M059J (cell line): ENCODE measurements around the gene CTAGE9. TPM values are rescaled to one million over a fixed set of nuclear protein-coding genes. Genes with fewer than 3 reads are reported as not detected.
"Not testable (repeated sequence)": the region's sequence is repeated elsewhere in the genome, so short reads cannot be mapped to it uniquely, and the experiment has no call there.

ENCODE experiments used
- DNase-seq: peaks from one replicate; pipeline ENCODE4 v3.0.0-alpha.2; 2012; ENCODE audit warnings: low read depth
- total RNA-seq: library from RNA; depleted of rRNA; stranded (reverse); fragments of >200 nt; shearing (Covaris generic); gene quantifications from 2 replicates; pipeline ENCODE4 v1.2.3, GENCODE V29; 2014; rRNA removed

CTAGE9 gene, protein sequence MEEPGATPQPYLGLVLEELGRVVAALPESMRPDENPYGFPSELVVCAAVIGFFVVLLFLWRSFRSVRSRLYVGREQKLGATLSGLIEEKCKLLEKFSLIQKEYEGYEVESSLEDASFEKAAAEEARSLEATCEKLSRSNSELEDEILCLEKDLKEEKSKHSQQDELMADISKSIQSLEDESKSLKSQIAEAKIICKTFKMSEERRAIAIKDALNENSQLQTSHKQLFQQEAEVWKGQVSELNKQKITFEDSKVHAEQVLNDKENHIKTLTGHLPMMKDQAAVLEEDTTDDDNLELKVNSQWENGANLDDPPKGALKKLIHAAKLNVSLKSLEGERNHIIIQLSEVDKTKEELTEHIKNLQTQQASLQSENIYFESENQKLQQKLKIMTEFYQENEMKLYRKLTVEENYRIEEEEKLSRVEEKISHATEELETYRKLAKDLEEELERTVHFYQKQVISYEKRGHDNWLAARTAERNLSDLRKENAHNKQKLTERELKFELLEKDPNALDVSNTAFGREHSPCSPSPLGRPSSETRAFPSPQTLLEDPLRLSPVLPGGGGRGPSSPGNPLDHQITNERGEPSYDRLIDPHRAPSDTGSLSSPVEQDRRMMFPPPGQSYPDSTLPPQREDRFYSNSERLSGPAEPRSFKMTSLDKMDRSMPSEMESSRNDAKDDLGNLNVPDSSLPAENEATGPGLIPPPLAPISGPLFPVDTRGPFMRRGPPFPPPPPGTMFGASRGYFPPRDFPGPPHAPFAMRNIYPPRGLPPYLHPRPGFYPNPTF
- total RNA-seq, result 0.27 TPM in 1 of 2 replicates, not detected in the other

DNA sequence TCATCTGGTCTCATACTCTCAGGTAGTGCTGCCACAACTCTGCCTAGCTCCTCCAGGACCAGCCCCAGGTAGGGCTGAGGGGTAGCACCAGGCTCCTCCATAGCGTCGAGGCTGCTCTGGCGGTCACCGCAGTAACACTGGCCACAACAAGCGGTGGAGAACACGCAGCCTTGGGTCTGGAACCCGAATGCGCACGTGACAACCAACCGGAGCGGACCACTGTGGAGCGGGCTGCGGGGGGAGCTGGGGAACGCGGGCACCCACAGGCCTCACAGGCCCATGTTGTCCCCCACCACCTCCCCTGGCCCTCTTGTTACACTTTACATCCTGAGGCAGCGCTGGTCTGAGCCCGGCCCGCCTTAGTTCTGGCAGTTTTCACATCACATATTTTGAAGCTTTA lies at the start of gene CTAGE9:
Gene CTAGE9, minus strand, starts transcription at position 101 of the 400 bp plus-strand sequence. Its CDS starts 0 bp downstream, at position 101.
- DNase-seq, result not testable (repeated sequence)

DNA sequence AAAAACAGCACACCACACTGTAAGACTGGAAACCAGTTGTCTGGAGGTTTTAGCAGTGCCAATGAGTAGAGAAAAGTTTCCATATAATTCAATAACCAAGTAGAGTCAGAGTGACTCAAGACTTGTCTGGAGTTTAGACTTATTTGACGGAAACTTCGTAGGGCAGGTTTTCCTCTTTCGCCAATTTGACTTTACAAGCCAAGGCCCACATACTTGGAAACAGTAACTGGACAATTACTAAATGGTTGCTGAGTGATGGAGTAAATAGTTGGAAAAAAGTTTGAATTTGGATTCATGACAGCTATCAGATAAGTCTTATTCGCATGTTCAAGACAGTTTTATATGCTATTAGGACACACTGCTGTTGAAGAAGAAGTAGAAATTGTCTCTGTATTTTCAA lies 48.1 kb upstream of the CTAGE9 start:
- DNase-seq, result peak; percentile 68

DNA sequence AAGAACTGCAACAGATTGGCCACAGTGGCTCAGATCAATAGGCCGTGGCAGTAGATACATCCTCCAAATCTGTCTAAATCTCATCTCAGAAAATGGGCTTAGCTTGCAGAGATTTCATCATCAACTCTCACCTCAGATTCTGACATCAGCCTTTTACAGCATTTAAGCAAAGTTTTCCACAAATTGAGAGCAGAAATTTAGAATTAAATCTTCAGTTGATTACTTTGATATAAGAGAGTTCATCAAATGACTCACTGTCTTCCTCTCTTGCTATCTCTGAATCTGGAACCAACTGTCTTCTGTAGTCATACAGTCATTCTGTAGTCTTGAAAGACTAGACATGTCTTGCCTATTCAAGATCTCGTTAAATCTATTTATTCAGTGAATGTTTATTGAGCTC lies 45.2 kb upstream of the CTAGE9 start:
- peak; percentile 80 for DNase-seq

DNA sequence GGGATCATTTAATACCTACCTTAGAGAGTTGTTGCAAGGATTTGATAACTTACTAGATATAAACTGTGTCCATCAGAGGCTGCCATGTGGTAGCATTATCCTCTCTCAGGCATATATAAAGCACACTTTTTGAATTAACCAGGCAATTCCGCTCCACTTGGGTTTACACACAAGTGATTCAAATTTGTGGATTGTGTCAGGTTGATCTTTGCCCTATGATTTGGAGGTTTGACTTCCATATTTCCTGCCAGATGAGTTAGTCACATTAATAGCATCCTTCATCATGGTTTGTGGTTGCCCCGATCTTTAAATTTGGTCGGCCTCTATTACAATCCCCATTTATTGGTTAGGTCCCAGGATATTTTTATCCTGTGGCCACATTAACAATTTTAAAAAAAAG lies 44.8 kb upstream of the CTAGE9 start:
- peak; percentile 98 for DNase-seq

DNA sequence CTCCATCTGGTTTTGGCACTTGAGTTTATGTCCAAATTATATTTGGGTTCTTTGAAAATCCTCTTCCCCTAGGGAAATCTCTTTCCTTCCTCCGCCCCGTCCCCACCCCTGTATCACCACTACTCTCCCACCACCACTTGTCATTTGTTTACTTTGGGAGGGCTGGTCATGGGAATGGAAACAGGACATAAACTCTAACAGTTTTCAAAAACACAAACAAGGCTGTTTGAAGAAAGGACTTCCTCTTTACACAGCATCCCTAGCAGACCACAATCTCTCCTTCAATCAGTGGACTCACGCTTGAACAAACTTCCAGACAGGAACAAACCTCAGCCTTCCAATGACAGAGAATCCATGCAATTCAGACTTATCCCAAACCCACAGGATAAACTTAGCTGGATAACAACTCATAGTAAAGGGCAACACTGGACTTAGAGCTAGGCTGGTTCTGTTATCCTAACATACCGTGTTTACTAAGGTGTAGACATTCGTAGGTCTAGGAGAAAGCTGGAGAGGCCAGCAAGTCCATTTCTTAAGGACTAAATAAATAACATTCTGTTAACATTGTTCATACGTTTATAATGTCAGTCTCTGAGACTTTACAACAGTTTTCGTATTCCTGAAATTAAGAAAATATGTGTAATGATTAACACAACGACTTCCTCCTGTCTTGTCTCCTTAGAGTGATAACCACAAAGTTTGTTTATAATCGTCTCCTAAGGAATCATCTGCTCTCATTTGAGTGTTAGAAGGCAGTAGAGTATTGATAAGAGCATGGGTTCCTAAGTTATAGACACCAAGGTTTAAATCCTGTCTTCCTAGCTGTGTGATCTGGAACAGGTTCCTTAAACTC lies 44.1 kb upstream of the CTAGE9 start:
- DNase-seq, result peak; percentile 96

DNA sequence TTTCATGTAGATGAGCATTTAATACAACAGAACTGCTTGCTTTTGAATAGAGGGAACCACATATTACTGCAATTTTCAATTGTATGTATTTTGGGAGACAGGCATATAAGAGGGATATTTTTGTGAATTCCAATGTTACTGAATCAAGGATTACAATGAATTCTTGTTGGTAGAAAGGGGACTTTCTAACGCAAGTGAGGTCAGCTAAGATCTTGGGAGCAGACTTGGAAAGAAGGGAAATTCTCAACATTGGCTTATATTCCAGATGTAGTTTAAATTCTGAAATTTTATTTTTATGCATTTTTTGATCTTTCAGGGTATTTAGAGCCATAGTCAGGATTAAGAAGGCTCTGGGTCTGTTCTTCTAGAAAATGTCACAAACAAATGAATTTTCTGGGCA lies 43.3 kb upstream of the CTAGE9 start:
- peak; percentile 37 for DNase-seq

DNA sequence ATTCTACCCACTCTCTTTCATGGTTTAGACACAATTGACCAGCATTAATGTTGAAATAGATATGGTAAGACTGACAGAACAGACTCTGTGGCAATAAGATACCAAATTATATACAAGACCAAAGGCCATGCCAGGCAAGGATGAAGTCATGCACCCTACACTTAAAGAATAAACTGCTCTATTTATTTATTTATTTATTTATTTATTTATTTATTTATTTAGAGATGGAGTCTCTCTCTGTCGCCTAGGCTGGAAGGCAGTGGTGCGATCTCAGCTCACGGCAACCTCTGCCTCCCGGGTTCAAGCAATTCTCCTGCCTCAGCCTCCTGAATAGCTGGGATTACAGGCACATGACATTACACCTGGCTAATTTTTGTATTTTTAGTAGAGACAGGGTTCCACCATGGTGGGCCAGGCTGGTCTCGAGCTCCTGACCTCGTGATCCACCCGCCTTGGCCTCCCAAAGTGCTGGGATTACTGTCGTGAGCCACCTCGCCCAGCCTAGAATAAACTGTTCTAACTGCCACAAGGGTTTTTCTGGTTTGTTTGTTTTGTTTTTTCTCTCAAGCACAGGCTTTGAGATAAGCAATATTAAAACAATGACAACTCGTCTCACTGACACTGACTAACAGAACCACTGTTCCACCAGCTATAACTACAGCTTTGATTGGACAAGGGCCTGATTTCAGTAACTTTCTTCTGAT lies 40.3 kb upstream of the CTAGE9 start:
- peak; percentile 16 for DNase-seq

DNA sequence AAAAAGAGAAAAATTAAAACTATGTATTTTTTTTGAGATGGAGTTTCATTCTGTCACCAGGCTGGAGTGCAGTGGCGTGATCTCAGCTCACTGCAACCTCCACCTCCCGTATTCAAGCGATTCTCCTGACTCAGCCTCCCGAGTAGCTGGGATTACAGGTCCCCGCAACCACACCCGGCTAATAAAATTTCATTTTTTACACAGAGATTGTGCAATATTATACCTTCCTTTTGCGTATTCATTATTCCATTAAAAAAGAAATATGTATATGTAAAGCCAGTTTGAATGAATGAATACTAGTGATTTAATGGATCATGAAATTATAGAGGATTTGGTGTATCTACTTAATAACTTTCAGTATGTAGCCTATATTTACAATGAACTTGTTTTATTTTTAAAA lies 38.2 kb upstream of the CTAGE9 start:
- DNase-seq, result no peak

DNA sequence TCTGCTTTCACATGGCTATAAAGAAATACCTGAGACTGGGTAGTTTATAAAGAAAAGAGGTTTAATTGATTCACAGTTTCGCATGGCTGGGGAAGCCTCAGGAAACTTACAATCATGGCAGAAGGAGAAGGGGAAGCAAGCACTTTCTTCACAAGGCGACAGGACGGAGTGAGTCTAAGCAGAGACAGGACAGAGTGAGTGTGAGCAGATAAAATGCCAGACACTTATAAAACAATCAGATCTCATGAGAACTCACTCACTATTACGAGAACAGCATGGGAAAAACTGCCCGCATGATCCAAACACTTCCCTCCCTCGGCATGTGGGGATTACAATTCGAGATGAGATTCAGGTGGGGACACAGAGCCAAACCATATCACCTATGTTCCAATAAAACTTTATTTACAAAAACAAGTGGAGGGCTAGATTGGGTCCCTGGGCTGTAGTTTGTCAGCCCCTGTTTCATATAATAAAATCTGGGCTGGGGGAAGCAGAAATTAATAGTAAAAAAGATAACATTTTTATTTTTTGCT lies 37.1 kb upstream of the CTAGE9 start:
- no peak for DNase-seq

DNA sequence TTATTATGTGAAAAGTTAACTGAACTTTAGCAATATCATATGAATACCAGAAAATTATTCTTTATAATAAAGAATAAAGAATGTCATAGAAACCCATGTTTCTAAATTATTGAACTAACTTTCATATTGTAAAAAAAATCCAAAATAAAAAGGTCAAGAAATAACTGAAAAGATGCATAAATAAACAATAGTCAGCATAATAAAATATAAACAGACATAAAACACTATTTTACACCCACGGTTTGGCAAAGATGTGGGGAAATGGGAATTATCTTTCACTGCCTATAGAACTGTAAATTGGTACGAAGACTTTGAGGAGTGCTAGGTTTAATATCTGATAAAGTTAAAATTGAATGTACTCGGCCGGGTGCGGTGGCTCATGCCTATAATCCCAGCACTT lies 34.7 kb upstream of the CTAGE9 start:
- DNase-seq, result no peak

DNA sequence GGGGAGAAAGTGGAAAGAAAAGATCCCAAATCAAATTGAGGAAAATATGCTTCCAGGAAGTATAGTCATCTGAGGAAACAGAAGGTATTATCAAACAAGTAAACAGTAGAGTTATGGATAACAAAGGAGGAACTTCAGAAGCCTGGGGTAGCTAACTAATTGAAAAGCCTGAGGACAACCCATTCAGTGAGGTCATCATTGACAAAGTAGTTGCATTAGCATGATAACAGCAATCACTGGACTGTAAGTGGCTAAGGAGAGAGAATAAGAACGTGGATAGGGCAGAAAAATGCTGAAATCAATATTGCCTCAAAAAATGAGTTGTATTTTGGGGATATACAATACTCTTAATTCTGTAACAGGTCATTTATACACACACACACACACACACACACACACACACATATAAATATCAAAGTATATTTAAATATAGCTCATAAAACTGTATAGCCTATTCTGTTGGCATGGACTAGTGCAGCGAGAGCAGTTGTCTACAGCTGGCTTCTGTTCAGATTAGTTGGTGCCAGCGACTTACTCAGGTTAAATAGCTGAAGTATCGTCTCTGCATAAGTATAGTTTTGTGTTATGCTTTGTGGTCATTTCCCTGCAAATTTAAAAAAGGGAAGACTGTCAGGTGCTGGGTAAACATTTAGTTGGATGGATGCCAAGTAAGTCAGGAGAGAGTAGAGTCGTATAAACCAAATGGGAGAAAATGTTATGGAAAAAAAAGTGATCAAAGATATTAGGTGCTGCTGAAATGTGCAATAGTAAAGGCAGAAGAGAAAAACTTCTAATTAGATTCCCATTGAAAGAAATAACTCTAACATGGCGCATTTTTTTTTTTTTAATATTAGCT lies 33.8 kb upstream of the CTAGE9 start:
- no peak for DNase-seq

DNA sequence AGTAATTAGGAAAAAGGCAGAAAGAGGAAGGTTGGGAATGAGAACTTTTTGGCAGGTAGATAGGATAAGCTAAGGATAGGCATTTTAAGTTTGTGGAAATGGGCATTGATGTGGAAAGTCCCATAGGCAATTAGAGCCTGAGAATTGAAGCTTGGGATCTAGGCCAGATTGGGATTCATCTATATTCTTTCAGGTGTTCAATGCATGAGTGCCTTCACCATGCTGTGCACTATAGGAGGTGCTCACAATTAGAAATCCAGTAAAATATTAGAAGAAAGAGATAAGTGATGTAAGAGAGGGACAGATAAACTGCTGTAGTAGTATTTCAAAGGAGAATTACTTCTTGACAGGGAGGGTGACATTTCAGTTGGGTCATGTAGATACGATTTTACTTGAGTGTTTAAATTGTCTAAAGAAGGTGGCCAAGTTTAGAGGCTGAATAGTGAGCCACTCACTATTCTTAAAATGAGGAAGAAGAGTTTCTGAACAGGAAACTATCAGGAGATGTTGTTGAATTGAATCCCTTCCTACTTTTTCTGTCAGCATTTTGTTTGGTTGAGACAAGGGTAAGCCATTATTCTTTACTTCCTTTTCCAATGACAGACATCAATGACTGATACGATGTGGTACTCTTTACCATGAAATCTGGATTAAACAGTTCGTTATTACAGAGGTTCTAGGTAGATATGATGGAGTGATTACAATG lies 31.0 kb upstream of the CTAGE9 start:
- no peak for DNase-seq

DNA sequence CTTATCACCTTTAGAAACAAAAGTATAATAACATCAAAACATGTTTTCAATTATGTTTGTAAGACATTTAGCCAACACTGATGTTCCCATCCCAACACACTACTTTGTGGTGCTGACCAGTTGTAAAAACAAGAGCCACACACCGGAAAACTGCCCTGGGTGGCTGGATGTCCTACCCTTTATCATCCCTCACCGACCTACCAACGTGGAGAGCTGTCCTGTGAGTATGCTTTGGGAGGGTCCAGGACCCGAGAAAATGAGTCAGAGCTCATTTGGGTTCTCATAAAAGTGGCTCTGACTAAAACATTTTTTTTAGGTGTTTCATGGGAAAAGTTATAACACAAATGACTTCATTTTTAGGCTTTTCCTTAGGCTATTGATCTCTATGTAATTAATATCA lies 29.3 kb upstream of the CTAGE9 start:
- DNase-seq, result peak; percentile 86

DNA sequence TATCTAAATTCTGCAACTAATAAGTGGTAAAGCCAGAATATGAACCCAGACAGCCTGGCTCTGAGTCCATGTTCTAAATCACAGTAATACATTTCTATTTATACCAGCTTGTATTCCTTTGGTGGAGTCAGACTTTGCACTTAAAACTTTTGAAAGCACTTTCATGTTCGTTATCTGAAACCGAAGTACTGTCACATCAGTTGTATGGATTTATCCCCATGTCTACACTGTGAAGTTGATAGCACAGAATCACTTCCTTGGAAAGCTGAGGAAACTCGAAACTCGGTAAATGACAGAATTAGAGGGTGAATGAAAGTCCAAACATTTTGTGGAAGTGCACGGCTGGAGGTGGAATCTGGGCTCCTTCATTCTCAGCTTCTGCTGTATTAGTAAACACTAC lies 28.3 kb upstream of the CTAGE9 start:
- no peak for DNase-seq

DNA sequence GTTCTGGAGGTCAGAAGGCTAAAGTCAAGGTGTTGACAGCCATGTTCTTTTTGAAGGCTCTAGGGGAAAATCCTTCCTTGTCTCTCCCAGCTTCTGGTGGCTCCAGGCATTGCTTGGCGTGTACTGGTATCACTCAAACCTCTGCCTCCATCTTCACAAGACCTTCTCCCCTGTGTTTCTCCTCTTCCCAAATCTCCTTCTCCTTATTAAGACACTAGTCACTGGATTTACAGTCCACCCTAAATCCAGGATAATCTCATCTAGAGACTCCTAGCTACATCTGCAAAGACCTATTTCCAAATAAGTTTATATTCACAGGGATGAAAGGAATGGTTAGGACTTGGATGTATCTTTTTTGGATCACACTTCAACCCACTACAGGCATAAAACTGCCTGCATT lies 26.0 kb upstream of the CTAGE9 start:
- no peak for DNase-seq

DNA sequence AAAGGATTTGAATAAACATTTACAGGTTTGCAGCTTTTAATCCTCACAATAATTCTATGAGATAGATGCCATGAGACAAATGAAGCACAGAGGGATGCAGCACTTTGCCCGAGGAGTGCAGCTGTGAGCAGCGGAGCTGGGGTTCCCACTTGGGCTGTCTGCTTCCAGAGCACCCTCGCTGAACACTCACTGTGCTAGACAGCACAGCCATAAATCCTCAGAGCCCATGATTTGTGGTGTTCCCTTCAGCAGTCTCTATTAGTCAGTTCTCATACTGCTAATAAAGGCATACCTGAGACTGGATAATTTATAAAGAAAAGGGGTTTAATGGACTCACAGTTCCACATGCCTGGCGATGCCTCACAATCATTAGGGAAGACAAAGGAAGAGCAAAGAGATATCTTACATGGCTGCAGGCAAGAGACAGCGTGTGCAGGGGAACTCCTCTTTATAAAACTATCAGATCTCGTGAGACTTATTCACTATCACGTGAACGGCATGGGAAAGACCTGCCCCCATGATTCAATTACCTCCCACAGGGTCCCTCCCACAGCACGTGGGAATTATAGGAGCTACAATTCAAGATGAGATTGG lies 25.3 kb upstream of the CTAGE9 start:
- no peak for DNase-seq

DNA sequence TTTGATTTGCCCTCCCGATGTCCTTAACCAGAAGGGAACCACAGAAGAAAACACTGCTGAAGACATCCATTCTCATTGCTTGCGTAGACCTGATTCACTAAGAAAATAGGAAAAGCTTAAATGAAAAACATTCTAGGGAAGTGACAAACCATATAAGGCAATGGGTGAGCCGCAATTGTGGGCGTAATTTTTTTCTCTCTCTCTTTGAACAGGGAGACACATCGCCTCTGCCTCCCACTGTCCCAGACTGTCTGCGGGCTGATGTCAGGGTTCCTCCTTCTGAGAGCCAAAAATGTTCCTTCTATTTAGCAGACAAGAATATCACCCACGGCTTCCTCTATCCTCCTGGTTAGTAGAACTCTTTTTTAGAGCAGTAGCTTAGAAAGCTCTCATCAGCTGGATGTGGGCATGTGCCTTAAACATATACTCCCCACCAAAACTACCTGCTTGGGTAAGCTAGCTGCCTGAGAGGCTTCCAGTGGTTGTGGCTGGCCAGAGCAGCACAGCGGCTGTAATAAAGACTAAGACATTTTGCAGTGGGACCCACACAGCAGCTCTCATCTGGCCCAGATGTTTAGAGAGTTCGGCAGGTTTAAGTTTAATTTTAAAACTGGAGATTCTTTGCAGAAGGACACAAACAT lies 22.7 kb upstream of the CTAGE9 start:
- peak; percentile 40 for DNase-seq

DNA sequence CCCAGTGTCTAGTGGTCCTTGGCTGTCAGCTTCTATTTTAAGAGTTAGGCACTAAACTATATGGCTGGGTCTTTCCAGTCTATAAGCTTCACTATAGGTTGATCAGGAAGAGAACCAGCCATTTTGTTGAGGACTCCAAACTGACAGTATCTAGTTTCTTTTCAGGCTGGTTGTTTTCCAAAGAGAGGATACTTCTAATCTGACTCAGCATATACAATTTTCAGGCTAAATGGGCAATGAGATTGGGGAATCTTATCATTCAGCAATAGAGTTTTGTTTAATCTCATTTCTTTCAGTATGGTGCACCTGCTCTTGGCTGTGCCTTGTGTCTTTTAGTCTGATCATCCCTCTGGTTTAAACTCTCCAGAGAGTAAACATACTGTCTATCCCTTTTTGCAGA lies 20.4 kb upstream of the CTAGE9 start:
- no peak for DNase-seq

DNA sequence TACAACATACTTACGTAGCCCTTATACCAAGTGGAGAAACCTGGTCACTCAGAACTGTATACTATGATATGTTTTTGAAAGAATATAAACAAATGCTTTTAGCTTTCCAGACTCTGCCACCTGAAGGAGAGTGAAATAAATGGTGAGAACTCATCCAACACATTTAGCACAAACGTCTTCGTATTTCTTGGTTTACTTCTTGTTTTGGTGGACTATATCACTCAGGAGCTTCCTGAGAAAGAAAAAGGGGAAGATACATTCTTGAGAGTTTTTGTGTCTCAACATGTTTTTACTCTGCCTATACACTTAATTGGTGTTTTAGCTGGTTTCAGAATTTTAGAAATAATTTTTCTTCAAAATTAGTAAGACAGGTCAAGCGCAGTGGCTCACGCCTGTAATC lies 19.4 kb upstream of the CTAGE9 start:
- no peak for DNase-seq
